ENCODE measurements around the gene PITX3.

DNA sequence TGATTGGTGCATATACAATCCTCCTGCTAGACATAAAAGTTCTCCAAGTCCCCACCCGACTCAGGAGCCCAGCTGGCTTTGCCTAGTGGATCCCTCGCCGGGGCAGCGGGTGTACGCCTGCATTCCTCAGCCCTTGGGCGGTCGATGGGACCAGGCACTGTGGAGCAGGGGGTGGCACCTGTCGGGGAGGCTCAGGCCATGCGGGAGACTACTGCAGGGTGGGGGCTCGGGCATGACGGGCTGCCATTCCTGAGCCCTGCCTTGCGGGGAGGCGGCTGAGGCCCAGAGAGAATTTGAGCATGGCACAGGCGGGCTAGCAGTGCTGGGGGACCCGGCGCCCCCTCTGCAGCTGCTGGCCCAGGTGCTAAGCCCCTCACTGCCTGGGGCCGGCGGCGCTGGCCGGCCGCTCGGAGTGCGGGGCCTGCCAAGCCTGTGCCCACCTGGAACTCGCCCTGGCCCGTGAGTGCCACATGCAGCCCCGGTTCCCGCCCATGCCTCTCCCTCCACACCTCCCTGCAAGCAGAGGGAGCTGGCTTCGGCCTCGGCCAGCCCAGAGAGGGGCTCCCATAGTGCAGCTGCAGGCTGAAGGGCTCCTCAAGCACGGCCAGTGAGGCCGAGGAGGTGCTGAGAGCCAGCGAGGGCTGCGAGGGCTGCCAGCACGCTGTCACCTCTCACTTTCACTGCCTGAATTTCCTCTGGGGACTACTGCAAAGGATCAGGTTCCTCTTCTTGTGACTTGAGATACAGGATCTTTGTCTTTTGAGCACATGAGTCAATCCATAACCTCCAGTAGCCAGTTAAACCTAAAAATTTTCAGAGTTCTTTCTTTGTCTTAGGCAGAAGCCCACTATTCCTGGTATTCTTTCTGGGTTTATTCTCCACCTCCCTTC lies 40.3 kb downstream of the PITX3 start:
- no peak for TF ChIP-seq POLR2A (IDR thresholded peaks at IDR 0.05; ENCODE audit: borderline replicate concordance, extremely low read depth, insufficient read depth, insufficient read length)
- no peak for TF ChIP-seq CBX3 (IDR thresholded peaks at IDR 0.05; ENCODE audit: low read depth)
- TF ChIP-seq, protein P1, sequence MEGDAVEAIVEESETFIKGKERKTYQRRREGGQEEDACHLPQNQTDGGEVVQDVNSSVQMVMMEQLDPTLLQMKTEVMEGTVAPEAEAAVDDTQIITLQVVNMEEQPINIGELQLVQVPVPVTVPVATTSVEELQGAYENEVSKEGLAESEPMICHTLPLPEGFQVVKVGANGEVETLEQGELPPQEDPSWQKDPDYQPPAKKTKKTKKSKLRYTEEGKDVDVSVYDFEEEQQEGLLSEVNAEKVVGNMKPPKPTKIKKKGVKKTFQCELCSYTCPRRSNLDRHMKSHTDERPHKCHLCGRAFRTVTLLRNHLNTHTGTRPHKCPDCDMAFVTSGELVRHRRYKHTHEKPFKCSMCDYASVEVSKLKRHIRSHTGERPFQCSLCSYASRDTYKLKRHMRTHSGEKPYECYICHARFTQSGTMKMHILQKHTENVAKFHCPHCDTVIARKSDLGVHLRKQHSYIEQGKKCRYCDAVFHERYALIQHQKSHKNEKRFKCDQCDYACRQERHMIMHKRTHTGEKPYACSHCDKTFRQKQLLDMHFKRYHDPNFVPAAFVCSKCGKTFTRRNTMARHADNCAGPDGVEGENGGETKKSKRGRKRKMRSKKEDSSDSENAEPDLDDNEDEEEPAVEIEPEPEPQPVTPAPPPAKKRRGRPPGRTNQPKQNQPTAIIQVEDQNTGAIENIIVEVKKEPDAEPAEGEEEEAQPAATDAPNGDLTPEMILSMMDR (IDR thresholded peaks at IDR 0.05 in 2 of 3, conservative IDR thresholded peaks at IDR 0.05 in 1 of 3; ENCODE audit: borderline replicate concordance in 1 of 3, insufficient read depth in 1 of 3, low read depth in 2 of 3, low read length in 2 of 3) = no peak
- TF ChIP-seq SP1 (IDR thresholded peaks at IDR 0.05; ENCODE audit: low read depth) = no peak
- TF ChIP-seq, protein P2, sequence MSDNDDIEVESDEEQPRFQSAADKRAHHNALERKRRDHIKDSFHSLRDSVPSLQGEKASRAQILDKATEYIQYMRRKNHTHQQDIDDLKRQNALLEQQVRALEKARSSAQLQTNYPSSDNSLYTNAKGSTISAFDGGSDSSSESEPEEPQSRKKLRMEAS (IDR thresholded peaks at IDR 0.05) = no peak
- no peak for TF ChIP-seq POLR2AphosphoS5 (IDR thresholded peaks at IDR 0.05; ENCODE audit: low read depth, low read length)
- TF ChIP-seq RAD21 (IDR thresholded peaks at IDR 0.05; ENCODE audit: low read depth) = no peak
- TF ChIP-seq EZH2 (IDR thresholded peaks at IDR 0.05) = no peak
- TF ChIP-seq, protein P3, sequence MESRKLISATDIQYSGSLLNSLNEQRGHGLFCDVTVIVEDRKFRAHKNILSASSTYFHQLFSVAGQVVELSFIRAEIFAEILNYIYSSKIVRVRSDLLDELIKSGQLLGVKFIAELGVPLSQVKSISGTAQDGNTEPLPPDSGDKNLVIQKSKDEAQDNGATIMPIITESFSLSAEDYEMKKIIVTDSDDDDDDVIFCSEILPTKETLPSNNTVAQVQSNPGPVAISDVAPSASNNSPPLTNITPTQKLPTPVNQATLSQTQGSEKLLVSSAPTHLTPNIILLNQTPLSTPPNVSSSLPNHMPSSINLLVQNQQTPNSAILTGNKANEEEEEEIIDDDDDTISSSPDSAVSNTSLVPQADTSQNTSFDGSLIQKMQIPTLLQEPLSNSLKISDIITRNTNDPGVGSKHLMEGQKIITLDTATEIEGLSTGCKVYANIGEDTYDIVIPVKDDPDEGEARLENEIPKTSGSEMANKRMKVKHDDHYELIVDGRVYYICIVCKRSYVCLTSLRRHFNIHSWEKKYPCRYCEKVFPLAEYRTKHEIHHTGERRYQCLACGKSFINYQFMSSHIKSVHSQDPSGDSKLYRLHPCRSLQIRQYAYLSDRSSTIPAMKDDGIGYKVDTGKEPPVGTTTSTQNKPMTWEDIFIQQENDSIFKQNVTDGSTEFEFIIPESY (IDR thresholded peaks at IDR 0.05; ENCODE audit: extremely low read depth, insufficient replicate concordance, low read length) = no peak
- no peak for TF ChIP-seq EZH2phosphoT487 (IDR thresholded peaks at IDR 0.05; ENCODE audit: borderline replicate concordance)

Measured in HCT116 (cell line).